Limb (tissue), 2 donors: Measurements from ENCODE around the gene ITPR1.
A peak's percentile ranks its signal among the peaks of the same experiment; 100 is the strongest.

Experiments used
- DNase-seq, 2 donors: peaks; one replicate each; pipeline ENCODE4 v3.0.0-alpha.2; 2016; ENCODE audit errors: extremely low spot score in 2 of 2

Gene ITPR1

DNA sequence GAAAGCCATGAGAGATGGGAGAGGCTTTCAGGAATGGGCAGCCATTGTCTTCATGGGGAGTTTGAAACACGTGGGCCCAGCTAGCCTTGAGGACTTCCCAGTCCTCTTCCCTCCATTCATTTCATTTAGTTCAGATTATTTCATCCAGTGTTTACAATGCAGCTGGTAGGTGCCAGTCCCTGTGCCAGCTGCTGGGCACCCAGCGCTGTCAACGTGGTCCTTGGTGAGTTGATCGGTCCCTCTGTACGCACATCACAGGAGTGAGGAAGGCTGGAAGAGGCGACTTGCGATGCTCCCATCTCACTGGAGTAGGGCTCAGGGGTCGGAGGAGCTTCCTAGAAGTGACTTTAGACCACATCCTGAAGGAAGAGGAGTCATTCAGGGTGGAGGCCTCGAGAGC, 279.7 kb downstream of the ITPR1 start:
- no peak for DNase-seq

DNA sequence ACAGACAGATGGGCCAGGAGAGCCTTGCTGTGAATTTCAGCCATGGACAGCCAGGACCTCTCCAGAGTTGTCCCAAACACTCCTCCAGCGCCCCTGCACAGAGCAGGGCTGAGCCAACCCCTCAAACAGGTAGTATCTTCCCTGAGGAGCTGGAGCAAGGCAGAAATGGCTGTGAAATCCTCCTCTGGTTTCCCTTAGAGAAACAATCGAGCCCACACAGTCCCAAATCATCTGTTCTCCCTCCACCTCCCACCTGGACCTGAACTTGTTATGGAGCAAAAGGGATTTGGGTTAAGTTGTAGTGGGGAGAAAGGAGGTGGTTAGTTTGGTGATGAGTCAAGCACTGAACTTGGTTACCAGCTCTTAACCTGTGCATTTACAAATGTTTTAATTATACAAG, 280.4 kb downstream of the ITPR1 start:
- no peak for DNase-seq

DNA sequence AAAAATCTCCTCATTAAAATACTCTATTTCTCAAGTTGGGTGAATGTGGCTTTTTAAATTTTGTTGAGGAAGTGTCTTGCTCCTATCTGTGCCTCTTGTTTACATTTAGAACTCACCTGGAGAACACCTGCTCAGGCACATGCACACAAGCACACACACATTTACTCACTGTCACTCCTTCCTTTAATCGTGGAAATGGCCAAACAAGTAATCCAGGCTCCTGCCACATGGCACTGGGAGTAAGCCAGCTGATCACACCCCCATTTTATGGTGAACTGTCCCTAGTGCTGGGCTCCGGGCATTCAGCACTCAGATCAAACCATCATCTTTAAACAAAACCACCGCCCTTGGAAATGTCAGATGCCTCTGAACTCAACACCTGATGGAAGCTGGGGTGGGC, 281.4 kb downstream of the ITPR1 start:
- no peak for DNase-seq

DNA sequence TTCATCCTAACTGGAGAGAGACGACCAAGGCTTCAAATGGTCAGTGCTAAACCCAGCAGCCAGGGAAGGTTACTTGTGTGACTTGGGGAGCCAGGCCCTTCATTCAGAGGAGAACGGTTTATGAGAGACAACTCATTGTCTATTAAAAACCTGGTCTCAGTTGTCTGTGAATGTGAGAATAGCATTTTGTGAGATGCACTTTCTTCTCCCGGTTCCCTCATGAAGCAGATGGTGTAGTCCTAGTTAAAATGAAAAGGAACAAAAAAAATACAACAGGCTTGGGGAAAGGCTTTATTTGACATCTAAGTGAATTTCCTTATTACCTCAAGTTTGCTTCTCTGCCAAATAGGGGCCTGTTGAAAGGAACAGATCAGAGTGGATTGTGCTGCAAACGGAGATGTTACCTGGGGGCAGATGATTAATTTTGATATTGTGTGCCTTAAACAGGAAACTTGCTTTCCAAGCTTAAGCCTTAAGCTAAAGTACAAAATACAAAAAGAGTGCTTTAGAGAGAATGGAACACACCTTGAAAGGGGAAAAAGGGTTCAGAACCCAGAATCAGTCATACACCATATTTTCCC, 283.3 kb downstream of the ITPR1 start:
- no peak for DNase-seq

DNA sequence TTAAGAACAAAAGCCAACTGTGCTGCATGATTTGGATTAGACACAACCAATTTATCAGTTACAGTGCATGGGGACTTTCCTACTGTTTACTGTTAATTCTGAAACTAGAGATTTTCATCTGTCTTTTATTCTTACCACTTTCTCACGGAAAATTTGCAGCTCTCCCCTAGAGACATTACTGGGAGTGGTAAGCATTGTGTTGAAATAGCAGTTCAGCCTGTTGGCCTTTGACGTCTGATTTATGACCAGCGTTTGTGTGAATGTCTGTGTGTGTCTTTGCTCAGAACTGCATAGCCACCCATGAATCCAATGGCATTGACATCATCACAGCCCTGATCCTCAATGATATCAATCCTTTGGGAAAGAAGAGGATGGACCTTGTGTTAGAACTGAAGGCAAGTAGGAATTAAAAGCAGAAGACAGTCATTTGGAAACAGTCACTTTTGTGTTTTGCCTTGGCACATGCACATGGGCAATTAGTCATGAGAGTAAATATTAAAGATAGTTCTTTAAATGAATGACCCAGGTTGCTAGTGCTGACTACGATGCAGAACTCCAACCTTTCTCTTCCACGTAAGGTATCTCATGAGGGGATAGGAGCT, 283.9 kb downstream of the ITPR1 start:
- DNase-seq, result peak in 1 of 2 donors; percentile 5

DNA sequence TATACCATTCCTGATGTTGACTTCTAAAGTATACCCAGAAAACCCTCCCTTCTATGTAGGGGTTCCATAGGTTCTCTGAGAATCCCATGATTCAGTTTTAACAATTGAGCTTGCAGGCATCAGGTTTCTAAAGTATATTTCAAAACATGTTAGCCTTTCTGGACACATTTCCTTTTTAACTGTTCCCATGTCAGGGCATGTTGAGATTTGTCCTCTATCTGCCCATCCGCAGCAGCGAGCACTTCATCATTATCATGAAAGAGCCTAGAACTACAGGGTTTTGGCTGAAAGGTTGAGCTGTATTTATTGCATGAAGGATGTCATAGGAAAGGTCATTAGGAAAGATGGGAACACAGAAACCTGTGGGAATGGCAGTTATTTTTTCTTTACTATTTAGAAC, 285.0 kb downstream of the ITPR1 start:
- DNase-seq, result no peak

DNA sequence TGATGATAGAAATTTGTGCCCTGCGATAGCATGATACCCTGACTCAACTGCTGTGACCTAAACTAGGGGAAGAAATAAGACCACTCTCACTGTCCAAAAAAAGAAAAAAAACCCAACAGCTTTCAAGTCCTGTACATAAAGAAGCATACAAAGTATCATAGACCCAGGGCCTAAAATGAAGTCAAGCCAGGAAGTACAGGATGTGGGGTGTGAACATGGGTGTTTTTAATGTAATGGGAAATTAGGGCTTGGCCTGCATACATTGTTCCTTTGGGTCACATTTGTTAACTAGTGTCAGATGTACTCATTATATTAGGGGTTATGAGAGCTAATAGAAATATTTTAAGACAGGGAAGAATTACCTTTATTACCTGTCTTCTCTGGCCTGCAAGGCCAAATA, 285.6 kb downstream of the ITPR1 start:
- DNase-seq, result no peak

DNA sequence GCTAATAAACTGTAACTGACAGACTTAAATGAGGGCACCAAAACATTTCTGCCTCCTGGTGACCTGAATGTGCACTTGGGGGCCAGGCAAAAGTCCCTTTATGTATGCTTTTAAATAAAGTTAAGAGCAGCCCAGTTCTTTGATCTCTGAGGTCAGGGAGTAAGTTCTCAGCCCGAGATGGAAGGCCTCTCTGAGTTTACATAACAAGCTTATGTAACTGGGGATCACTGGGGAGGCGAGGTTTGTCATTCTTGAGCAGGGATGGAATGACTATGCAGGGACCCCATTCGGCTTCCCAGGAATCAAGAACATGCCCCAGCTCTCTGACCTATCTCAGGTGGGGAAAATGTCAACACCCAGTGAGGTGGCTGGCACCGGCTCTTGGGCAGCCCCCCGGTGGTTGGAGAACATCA, 287.4 kb downstream of the ITPR1 start:
- DNase-seq, result no peak

DNA sequence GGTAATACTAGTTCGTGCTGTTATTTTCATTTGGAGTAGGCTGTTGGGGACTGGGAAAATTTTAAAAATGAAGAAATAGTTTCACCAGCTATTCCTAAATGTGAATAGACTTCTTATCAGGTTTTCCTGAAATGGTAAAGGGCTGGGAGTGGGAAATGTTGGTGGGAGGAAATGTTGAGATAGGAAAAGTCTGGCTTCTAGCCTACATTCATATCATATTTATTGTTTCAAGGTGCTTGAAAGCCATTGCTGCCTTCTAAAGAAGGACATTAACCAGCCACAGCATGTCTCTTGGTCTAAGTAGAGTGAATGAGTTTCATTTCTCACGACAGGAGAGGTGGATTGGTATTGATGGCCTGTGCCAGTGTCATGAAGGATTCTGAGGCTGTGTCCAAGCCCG, 288.9 kb downstream of the ITPR1 start:
- DNase-seq, result no peak

DNA sequence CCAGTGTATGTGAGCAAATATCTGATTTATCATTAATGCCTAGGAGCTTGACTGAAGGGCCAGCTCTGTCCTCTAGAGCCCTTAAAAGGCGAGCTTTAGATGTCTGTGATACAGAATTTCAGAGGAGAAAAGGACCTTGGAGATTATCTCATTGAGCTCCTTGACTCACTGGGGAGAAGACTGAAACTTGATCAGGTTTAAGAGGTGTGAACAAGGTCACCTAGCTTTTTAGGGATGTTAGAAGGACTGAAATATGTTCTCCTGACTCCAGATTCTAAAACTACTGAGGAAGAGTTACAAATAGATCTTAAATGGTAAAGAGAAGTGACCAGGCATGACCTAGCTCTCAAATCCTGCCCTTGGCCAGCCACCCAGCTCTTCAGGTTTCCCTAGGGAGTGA, 292.4 kb downstream of the ITPR1 start:
- no peak for DNase-seq

DNA sequence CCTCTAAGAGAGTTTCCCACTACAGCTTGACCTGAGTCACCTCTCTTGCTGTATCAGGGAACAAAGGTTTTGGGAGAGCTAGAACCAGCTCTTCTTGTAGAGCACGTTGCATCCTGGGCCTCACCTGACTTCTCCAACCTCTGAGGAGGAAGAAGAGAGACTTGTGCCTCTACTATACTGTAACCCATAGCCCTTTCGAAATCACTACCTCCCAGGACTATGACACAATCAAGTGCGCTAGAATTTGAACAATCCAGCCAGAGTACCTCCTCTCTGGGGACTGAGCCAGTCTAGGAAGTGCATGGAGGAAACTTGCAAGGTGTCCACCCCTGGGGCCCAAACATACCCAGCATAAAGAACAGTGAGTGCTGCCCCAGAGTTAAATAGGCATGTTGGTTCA, 293.3 kb downstream of the ITPR1 start:
- no peak for DNase-seq

DNA sequence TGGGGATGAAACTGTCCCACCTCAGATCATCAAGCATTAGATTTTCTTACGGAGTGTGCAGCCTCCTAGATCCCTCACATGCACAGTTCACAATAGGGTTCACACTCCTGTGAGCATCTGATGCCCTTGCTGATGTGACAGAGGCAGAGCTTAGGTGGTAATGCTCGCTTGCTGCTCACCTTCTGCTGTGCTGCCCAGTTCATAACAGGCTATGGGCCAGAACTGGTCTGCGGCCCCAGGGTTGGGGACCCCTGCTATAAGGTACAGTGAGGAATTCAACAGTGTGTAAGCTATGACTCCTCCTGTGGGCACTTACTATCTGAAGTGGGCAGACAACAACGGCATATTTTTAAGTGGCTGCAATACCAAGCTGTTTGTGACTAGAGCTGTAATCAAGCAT, 298.2 kb downstream of the ITPR1 start:
- no peak for DNase-seq

DNA sequence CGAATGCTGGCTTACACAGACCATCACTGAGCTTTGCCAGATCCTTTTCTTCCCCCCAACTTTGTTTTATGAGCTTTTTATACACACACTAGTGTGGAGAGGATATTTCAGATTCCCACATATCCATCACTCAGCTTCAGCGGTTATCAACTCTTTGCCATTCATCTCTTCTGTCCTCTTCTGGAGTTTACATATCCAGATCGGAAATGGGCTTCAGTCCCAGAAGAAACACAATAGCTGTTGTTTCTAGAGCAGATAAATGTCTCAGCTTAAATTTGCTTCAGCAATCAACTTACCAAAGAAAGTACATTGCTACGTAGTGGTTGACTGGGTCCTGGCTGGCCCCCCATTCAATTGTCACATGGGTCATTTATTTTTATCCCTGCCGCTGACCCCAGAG, 300.2 kb downstream of the ITPR1 start:
- DNase-seq, result no peak

DNA sequence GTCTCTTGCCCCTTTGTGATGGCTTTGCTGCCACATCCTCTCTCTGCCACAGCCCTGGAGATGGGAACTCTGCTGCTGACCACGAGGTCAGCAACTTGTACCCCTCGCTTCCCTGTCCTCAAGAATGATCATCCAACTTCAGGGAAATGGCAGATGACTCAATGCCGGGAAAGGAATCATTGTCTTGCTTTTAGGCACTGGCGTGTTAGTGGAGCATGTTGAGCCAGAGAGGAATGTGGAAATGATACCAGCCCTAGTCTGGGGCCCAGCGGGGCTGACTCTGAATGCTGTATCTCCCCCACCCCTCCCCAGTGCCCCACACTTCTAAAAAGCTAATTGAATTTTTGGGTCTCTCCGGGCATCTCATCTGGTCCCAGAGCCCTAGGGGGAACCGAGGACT, 301.2 kb downstream of the ITPR1 start:
- no peak for DNase-seq

DNA sequence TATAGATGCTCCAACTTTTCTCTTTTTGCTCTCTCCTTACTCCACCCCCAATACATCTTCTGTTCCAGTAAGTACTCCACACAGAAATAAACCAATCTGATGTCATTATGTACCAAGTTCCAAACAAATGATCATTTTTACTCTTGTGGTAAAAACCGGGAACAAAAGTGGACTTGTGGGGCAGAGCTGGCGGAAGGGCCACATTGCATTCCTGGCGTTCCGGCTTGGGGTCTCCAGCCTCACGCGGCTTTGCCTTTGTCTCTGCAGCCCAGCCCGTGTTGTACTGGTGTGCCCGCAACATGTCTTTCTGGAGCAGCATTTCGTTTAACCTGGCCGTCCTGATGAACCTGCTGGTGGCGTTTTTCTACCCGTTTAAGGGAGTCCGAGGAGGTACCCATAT, 301.6 kb downstream of the ITPR1 start:
- no peak for DNase-seq

DNA sequence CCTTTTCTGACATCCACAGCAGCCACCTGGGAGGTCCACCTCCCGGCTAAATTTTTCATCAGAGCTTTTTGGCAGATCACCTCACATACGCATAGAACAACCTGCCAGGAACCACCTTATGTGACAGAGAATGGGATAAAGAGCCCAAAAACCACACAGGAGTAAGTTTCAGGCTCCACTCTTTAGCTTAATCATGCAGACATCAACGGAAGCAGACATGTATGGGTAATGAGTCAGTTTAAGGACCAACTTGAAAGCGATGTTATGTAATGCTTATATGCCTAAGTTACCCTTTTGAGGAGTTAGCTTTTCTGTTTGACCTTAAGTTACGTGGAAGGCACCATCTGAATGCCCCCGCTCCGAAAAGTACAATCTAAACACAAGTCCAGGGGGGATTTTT, 302.8 kb downstream of the ITPR1 start:
- no peak for DNase-seq

DNA sequence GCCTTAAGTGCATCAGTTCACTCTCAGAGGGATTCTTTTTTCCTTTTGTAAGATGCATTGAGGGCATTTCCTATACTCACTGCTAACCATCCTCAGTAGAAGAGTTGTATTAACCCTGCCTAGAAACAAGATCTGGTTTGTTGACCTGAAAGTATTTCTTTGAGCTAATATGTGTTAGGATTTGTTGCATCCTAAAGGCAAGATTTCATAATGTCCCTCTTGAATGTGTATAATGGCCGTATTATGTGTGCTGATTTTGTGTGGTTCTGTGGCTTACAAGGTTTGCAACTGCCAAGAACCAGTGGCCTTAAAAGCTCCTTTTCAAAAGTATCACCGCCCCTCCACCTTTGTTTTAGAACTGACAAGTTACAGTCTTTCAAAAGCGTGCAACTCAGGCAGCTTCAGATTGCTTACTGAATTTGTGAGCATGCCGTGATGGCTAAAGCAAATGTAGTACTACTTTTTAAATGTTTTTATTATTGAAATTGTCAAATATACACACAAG, 304.1 kb downstream of the ITPR1 start:
- DNase-seq, result no peak

DNA sequence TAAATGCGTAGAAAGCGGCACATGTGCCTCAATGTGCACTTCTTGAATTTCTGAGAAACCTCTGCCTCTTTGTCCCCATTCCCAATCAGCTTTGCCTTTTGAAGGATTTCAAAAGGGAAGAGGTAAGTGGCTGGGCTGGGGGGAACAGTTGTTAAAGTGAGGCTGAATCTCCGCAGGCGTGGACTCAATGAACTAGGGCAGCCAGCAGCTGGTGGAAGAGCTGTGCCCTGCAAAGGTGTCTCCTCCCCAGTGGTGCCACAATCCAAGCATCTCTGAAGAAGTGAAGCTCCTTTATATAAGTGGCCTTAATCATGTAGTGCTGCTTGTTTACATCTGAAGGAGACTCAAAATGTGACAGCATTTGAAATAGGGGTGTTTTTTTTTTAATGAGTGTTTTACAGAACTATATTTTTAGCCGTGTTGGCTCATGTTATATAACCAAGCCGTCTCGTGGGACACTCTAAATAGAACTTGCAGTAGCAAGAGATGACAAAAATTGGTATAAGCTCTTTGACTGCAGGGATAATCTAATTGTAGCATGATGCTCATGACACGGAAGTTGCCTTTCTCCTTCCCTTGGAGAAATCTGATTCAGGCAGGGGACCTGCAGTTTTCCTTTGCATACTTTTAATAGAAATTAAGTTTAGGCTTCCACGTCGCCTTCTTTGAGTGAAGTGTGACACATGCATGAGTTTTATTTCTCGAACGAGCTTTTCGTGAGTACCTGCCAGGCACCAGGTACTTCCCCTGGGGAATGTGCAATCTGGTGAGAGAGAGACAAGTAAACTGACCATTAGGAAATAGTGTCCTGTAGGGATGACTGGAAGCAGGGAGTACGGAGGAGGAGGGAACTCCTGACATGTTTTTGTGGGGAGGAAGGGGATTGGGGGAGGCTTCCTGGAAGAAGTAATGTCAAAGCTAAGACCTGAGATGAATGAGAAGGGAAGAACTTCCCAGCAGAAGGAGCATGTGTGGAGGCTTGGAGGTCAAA, 306.4 kb downstream of the ITPR1 start:
- DNase-seq, result no peak

DNA sequence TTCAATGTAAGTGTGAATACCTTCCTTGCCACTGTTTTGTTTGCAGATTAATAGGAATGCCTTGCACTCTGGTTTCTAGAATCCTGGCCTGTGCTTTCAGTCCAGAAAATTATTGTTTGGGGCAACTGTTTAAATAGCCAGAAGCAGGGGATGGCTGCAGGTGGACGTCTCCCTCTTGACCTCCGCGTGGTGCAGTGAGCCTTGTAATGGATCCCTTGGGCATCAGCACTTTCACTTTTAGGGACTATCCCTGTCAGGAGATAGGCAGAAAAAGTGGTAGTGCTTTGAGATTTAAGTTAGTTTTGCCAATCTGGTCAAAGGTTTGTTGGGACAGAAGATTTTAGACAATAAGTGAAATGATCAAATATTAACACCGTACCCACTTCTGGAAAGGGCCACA, 307.4 kb downstream of the ITPR1 start:
- no peak for DNase-seq

DNA sequence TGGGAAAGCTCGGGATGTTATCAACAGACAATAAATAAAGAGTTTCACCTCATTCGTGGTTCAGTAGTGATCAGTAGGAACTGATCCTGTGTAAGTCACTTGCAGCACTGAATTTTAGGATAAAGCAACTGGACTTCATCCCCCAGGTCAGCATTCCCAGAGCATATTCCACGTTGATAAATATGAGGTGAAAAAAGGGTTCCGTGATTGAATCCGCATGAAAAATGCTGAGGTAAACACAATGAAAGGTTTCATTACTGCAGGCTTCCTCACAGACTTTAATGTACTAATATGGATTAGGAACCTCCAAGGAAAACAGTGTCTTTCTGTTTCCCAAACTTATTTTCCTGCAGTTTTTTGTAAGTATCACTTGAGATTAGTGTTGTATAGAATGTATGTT, 308.7 kb downstream of the ITPR1 start:
- DNase-seq, result no peak

DNA sequence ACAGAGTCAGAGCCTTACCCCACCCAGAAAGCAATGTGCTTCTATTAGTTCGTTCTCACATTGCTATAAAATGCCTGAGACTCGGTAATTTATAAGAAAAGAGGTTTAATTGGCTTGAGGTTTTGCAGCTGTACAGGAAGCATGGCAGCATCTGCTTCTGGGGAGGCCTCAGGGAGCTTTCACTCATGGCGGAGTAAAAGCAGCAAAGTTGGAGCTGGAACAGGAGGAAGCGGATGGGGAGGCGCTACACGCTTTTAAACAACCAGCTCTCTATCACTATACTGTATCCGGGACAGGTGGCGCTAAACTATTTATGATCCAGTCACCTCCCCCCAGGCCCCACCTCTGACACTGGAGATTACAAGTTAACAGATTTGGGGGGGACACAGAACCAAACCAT, 309.8 kb downstream of the ITPR1 start:
- DNase-seq, result no peak
